ENCODE measurements around the gene TPCN1. TPM values are rescaled to one million over a fixed set of nuclear protein-coding genes. Genes with fewer than 3 reads are reported as not detected.

The TPCN1 gene
- polyA plus RNA-seq, 1 of the 3 experiments (the other 2 are of a cell fraction) = 15.7 TPM

GRCh38 chr12:113333877-113334785 lies 112.9 kb downstream of the TPCN1 start:
- Histone ChIP-seq H3K4me3 (ENCODE audit: low read depth in 2 of 2, low read length in 1 of 2) (peak overlapping the region; percentile 63 to 76), H3K4me2 (peak overlapping the region; percentile 94), H3K9me3 (no peaks in the 10 kb centered on the region), H3K4me1 (ENCODE audit: control insufficient read depth in 1 of 2, insufficient read depth in 2 of 2, low read depth in 1 of 2, low read length in 1 of 2) (peaks cover 0 to 13% of the 10 kb centered on the region in 2 experiments; a peak in 1 of 4 replicates), H3K9me2 (no peaks in the 10 kb centered on the region), H3K79me2 (ENCODE audit: insufficient read depth) (no peaks in the 10 kb centered on the region), H2AFZ (ENCODE audit: low read depth) (peak overlapping the region; percentile 87), H3K36me3 (replicated peaks in 1 of 2; ENCODE audit: control insufficient read depth in 1 of 2, insufficient read depth in 2 of 2, low read length in 1 of 2) (no peaks in the 10 kb centered on the region), H3F3A (replicated peaks; ENCODE audit: insufficient read depth) (no peaks in the 10 kb centered on the region), H3K9ac (peak overlapping the region; percentile 71), H3K27me3 (ENCODE audit: insufficient read depth) (no peaks in the 10 kb centered on the region), H4K20me1 (ENCODE audit: insufficient read depth) (no peaks in the 10 kb centered on the region), H3K27ac (ENCODE audit: low read depth in 2 of 2, low read length in 1 of 2) (peak overlapping the region in 1 of 2 experiments; percentile 51; a peak in 1 of 4 replicates)
- TF ChIP-seq GATA2 (CRISPR knock-in tag; IDR thresholded peaks at IDR 0.05) (no peak), JUND (IDR thresholded peaks at IDR 0.05) (no peak), CHD2 (IDR thresholded peaks at IDR 0.05; ENCODE audit: low read length, partially characterized antibody) (no peak), EZH2phosphoT487 (IDR thresholded peaks at IDR 0.05; ENCODE audit: borderline replicate concordance, low read depth) (no peak), FOSL2 (IDR thresholded peaks at IDR 0.05; ENCODE audit: borderline replicate concordance, low read depth) (no peak), RXRA (IDR thresholded peaks at IDR 0.05; ENCODE audit: borderline replicate concordance, low read depth) (no peak), EP300 (IDR thresholded peaks at IDR 0.05; ENCODE audit: borderline replicate concordance in 1 of 2, low read depth in 1 of 2, low read length in 1 of 2) (no peak), POLR2AphosphoS5 (IDR thresholded peaks at IDR 0.05; ENCODE audit: low read depth, low read length) (no peak), SIN3A (IDR thresholded peaks at IDR 0.05; ENCODE audit: borderline replicate concordance, low read depth, low read length) (no peak), RCOR1 (IDR thresholded peaks at IDR 0.05; ENCODE audit: low read length) (no peak), TEAD4 (IDR thresholded peaks at IDR 0.05; ENCODE audit: borderline replicate concordance, insufficient read depth) (no peak), FOXJ3 (CRISPR knock-in tag; IDR thresholded peaks at IDR 0.05) (no peak), ZBTB33 (IDR thresholded peaks at IDR 0.05; ENCODE audit: borderline replicate concordance, low read depth) (no peak), MXI1 (IDR thresholded peaks at IDR 0.05; ENCODE audit: low read depth, low read length) (no peak), SMC3 (IDR thresholded peaks at IDR 0.05; ENCODE audit: low read depth, low read length) (no peak)
- TF ChIP-seq, protein P1, sequence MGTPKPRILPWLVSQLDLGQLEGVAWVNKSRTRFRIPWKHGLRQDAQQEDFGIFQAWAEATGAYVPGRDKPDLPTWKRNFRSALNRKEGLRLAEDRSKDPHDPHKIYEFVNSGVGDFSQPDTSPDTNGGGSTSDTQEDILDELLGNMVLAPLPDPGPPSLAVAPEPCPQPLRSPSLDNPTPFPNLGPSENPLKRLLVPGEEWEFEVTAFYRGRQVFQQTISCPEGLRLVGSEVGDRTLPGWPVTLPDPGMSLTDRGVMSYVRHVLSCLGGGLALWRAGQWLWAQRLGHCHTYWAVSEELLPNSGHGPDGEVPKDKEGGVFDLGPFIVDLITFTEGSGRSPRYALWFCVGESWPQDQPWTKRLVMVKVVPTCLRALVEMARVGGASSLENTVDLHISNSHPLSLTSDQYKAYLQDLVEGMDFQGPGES (IDR thresholded peaks at IDR 0.05; ENCODE audit: low read depth, low read length) = no peak
- DNase-seq = no peak
- CTCF ChIA-PET = interaction anchor here (0.8 to 1.1 kb wide), 2 partner anchors 13 to 121 kb away, joined by 3 to 4 read pairs; no protein-coding TSS in a partner anchor
- 51% methylated on average over 27 of the region's 27 CpGs for WGBS (ENCODE audit: low lambda C conversion rate)
- POLR2A ChIA-PET = interaction anchor here (0.5 kb wide), 1 partner anchor 88 kb away, joined by 3 read pairs; the partner anchor contains the start of gene SDSL
